GM12878 (cell line): Measurements from ENCODE around the gene COA1. TPM values are rescaled to one million over a fixed set of nuclear protein-coding genes. Genes with fewer than 3 reads are reported as not detected.

ENCODE experiments used
- ATAC-seq: fragments of 200-7000 bp; cut with Tn5 transposase; 3 replicates; pipeline ENCODE4 v1.9.1; 2020; ENCODE audit warnings: mild to moderate bottlenecking, moderate library complexity
- BruUV-seq: library from RNA; stranded (reverse); fragments of 400-500 nt; replicated peaks from 2 replicates; lab custom pipeline; 2021; lab: Mats Ljungman, UMichigan
- CTCF ChIA-PET: fragments of 300-600 bp; sonication (Branson Sonifier 250); formaldehyde crosslinking; extraction: SDS; loops from one replicate; lab custom pipeline; 2021; ENCODE audit warnings: inconsistent platforms; lab: Yijun Ruan, JAX
- POLR2A ChIA-PET: fragments of 350-600 bp; formaldehyde crosslinking; extraction: SDS; loops from one replicate; lab custom pipeline; 2021; ENCODE audit warnings: inconsistent platforms; lab: Charles Lee
- RAD21 ChIA-PET: fragments of 300-600 bp; sonication (Branson Sonifier 250); formaldehyde crosslinking; loops from one replicate; lab custom pipeline; 2023; ENCODE audit warnings: antibody characterized with exemption; ENCODE audit not compliant: unreplicated experiment; lab: Charles Lee
- SMC1A ChIA-PET: fragments of 300-600 bp; sonication (Branson Sonifier 250); formaldehyde crosslinking; loops from one replicate; lab custom pipeline; 2023; ENCODE audit not compliant: unreplicated experiment, uncharacterized antibody; lab: Charles Lee
- DNase-seq: peaks from one replicate; pipeline ENCODE4 v3.0.0-alpha.2; 2011; ENCODE audit warnings: low read depth, low spot score
- FAIRE-seq: peaks from 3 replicates; lab custom pipeline; 2011; peaks lifted over from hg19 to GRCh38; lab: Jason Lieb, UNC
- H2AFZ ChIP-seq: 2 replicates; pipeline ENCODE4 v1.6.0; 2011; ENCODE audit warnings: low read depth, low read length, control low read depth; ENCODE audit not compliant: control insufficient read depth
- H3K27ac ChIP-seq: 2 replicates; pipeline ENCODE4 v1.5.1; 2011; ENCODE audit warnings: control low read depth; ENCODE audit not compliant: control insufficient read depth, insufficient read depth
- H3K27me3 ChIP-seq, 2 experiments: replicated peaks in 1 of 2; 2 replicates each; pipeline versions ENCODE4 v1.6.0 to v1.6.1; 2011; ENCODE audit warnings: low read length in 1 of 2; ENCODE audit not compliant: control insufficient read depth in 2 of 2, insufficient read depth in 2 of 2
- H3K36me3 ChIP-seq, 2 experiments: 2 replicates each; pipeline ENCODE4 v1.5.1; 2011; ENCODE audit warnings: low read length in 1 of 2; ENCODE audit not compliant: control insufficient read depth in 2 of 2, insufficient read depth in 2 of 2
- H3K4me1 ChIP-seq: 2 replicates; pipeline ENCODE4 v1.6.1; 2011; ENCODE audit warnings: mild to moderate bottlenecking, low read length, moderate library complexity, mixed read lengths; ENCODE audit not compliant: control insufficient read depth, insufficient read depth
- H3K4me2 ChIP-seq: 2 replicates; pipeline ENCODE4 v1.6.0; 2011; ENCODE audit warnings: control low read depth; ENCODE audit not compliant: control insufficient read depth, insufficient read depth
- H3K4me3 ChIP-seq: fragments of 200-600 bp; sonication (generic); 2 replicates; pipeline ENCODE4 v1.5.1; 2016
- H3K79me2 ChIP-seq: 2 replicates; pipeline ENCODE4 v1.6.0; 2011; ENCODE audit warnings: low read length; ENCODE audit not compliant: control insufficient read depth, insufficient read depth
- H3K9ac ChIP-seq: 2 replicates; pipeline ENCODE4 v1.8.0; 2011; ENCODE audit warnings: low read length, control low read depth, mixed read lengths; ENCODE audit not compliant: control insufficient read depth, insufficient read depth
- H3K9me3 ChIP-seq: replicated peaks from 3 replicates; pipeline ENCODE4 v1.5.1; 2011; ENCODE audit warnings: mild to moderate bottlenecking, low read length; ENCODE audit not compliant: control insufficient read depth, insufficient read depth
- H4K20me1 ChIP-seq: 2 replicates; pipeline ENCODE4 v1.6.0; 2011; ENCODE audit not compliant: control insufficient read depth, insufficient read depth
- ASH2L ChIP-seq: fragments of 300-600, 200-600 bp; sonication (generic); IDR thresholded peaks from 2 replicates; pipeline ENCODE4 v1.6.1; 2017; ENCODE audit warnings: low read depth, mild to moderate bottlenecking, borderline replicate concordance
- BCL11A ChIP-seq: IDR thresholded peaks from 2 replicates; pipeline ENCODE4 v1.6.1; 2011; ENCODE audit warnings: low read depth, low read length
- BRCA1 ChIP-seq: IDR thresholded peaks from 2 replicates; pipeline ENCODE4 v1.6.1; 2011; ENCODE audit warnings: low read depth, low read length, improper control_type of control experiment
- EED ChIP-seq: sonication (generic); IDR thresholded peaks from 2 replicates; pipeline ENCODE4 v1.6.1; 2016; ENCODE audit warnings: antibody characterized with exemption, low read depth
- ESRRA ChIP-seq: IDR thresholded peaks from 2 replicates; pipeline ENCODE4 v1.6.1; 2012; ENCODE audit warnings: mild to moderate bottlenecking, low read length, improper control_type of control experiment
- HCFC1 ChIP-seq: fragments of 150-350 bp; IDR thresholded peaks from 2 replicates; pipeline ENCODE4 v1.6.1; 2014; ENCODE audit warnings: low read length
- IKZF2 ChIP-seq, 2 experiments: fragments of 450-650 bp; IDR thresholded peaks; 2 replicates each; pipeline ENCODE4 v1.6.1; 2017; ENCODE audit warnings: mild to moderate bottlenecking in 2 of 2, moderate library complexity in 2 of 2
- MAX ChIP-seq: IDR thresholded peaks from 2 replicates; pipeline ENCODE4 v1.6.1; 2012; ENCODE audit warnings: low read depth, low read length, improper control_type of control experiment
- MYC ChIP-seq: IDR thresholded peaks from 2 replicates; pipeline ENCODE4 v1.6.1; 2011; ENCODE audit warnings: mild to moderate bottlenecking, low read length, moderate library complexity, inconsistent platforms; ENCODE audit not compliant: insufficient read depth, insufficient replicate concordance, insufficient read length, severe bottlenecking
- NBN ChIP-seq: fragments of 450-650 bp; IDR thresholded peaks from 2 replicates; pipeline ENCODE4 v1.6.1; 2016
- NFYB ChIP-seq: IDR thresholded peaks from 2 replicates; pipeline ENCODE4 v1.6.1; 2011; ENCODE audit warnings: low read depth, mild to moderate bottlenecking, low read length, improper control_type of control experiment, moderate library complexity; ENCODE audit not compliant: insufficient read depth
- RFX5 ChIP-seq: IDR thresholded peaks from 2 replicates; pipeline ENCODE4 v1.6.1; 2011; ENCODE audit warnings: low read depth, low read length, improper control_type of control experiment
- RUNX3 ChIP-seq: IDR thresholded peaks from 2 replicates; pipeline ENCODE4 v1.6.1; 2012; ENCODE audit warnings: low read length, inconsistent platforms
- SMAD1 ChIP-seq: fragments of 450-650 bp; IDR thresholded peaks from 2 replicates; pipeline ENCODE4 v1.6.1; 2018; ENCODE audit warnings: mild to moderate bottlenecking, low read depth; ENCODE audit not compliant: partially characterized antibody
- YY1 ChIP-seq: IDR thresholded peaks from 2 replicates; pipeline ENCODE4 v1.6.1; 2011; ENCODE audit warnings: low read depth, mild to moderate bottlenecking, low read length
- ZBTB4 ChIP-seq: fragments of 450-650 bp; formaldehyde crosslinking; IDR thresholded peaks from 2 replicates; pipeline ENCODE4 v1.4.0; 2022; ENCODE audit warnings: mild to moderate bottlenecking, moderate library complexity
- ZSCAN29 ChIP-seq: fragments of 450-650 bp; IDR thresholded peaks from 2 replicates; pipeline ENCODE4 v1.6.1; 2017; ENCODE audit warnings: mild to moderate bottlenecking, moderate library complexity
- WGBS: methylation state at CpG from one replicate; pipeline ENCODE4 v1.1.6; 2016; ENCODE audit warnings: low lambda C conversion rate; ENCODE audit not compliant: insufficient replicate concordance, insufficient coverage; ENCODE audit errors: missing lambda C conversion rate; 5-methylcytosine and 5-hydroxymethylcytosine counted together
- in situ Hi-C: fragments of 300-500 bp; cut with MboI; formaldehyde crosslinking; loops from 9 replicates; pipeline ENCODE4 v1.14.3; 2018; ENCODE audit warnings: mixed read lengths
- intact Hi-C: fragments of 100-400 bp; cut with micrococcal nuclease; formaldehyde crosslinking; loops from one replicate; pipeline ENCODE4 v1.14.2; 2022; ENCODE audit not compliant: unreplicated experiment
- polyA plus RNA-seq, 11 experiments: library from polyadenylated mRNA; depleted of rRNA in 4 of 11; unstranded in 6 of 11; stranded (reverse) in 5 of 11; fragments of >200 nt; fragmentation: Nextera tagmentation in 4 of 11; fragmentation: Illumina TruSeq in 1 of 11; extraction: Ambion mirVana in 4 of 11; extraction: Trizol in 1 of 11; gene quantifications; 1 replicate in 1 of 11; 2 replicates in 10 of 11; pipeline versions ENCODE4 v1.2.1 to v1.2.3, GENCODE V29; 2011 to 2016; ENCODE audit warnings: inconsistent platforms in 2 of 11, missing spikeins in 2 of 11, low read depth in 1 of 11
- total RNA-seq, 4 experiments: library from RNA; depleted of rRNA in 3 of 4; stranded (reverse); fragments of >200 nt in 3 of 4; fragmentation: Illumina TruSeq in 1 of 4; extraction: Trizol in 1 of 4; gene quantifications; 2 replicates each; pipeline versions ENCODE4 v1.2.1 to v1.2.3, GENCODE V29; 2013 to 2021

COA1 gene
- total and polyA plus RNA-seq, 10 of the 15 experiments (the other 5 are each of a cell fraction or from before 2014, with no cell fraction given) = 83.1 to 258 (median 111) TPM

- H3K4me3 ChIP-seq = peak overlapping the region; percentile 77
- peak overlapping the region; percentile 76 for H3K27ac ChIP-seq
- ATAC-seq (no peak), DNase-seq (no peak), FAIRE-seq (no peak)
- H3K36me3 ChIP-seq = no peaks in the 10 kb centered on the region
- 98% methylated on average over 3 of the region's 3 CpGs for WGBS
- no peaks in the 10 kb centered on the region for H3K27me3 ChIP-seq
- H2AFZ ChIP-seq = no peak overlapping the region
- no peaks in the 10 kb centered on the region for H4K20me1 ChIP-seq
- POLR2A ChIA-PET = interaction anchor here (1.1 to 3.7 kb wide), 4 partner anchors 18 to 33 kb away, joined by 3 to 19 read pairs (median 4); partner anchors contain the start of gene COA1
- H3K4me1 ChIP-seq = peaks cover 30% of the 10 kb centered on the region
- BruUV-seq = no TSS peak
- intact Hi-C loops = loop anchor here (2.0 to 5.0 kb wide), 2 partner anchors 36 to 76 kb away; partner anchors contain the start of gene COA1
- CTCF ChIA-PET = interaction anchor here (0.8 to 6.8 kb wide), 8 partner anchors 21 to 76 kb away, joined by 3 to 36 read pairs (median 4); partner anchors contain the start of gene COA1
- in situ Hi-C loops = no loop called here
- H3K9ac ChIP-seq = peak overlapping the region; percentile 43
- H3K9me3 ChIP-seq = no peaks in the 10 kb centered on the region
- peak overlapping the region; percentile 81 for H3K4me2 ChIP-seq
- SMC1A ChIA-PET = interaction anchor here (0.9 to 9.8 kb wide), 7 partner anchors 20 to 181 kb away, joined by 3 to 84 read pairs (median 12); partner anchors contain the start of genes COA1 and STK17A
- RAD21 ChIA-PET = interaction anchor here (0.7 to 5.9 kb wide), 9 partner anchors 21 to 192 kb away, joined by 3 to 49 read pairs (median 6); partner anchors contain the start of genes COA1 and STK17A
- peaks cover 46% of the 10 kb centered on the region for H3K79me2 ChIP-seq
- no peak for TF ChIP-seq YY1
- no peak for TF ChIP-seq HCFC1
- TF ChIP-seq IKZF2 (IDR thresholded peaks at IDR 0.05) = no peak
- no peak for TF ChIP-seq BRCA1
- no peak for TF ChIP-seq ZBTB4
- TF ChIP-seq MAX = no peak
- TF ChIP-seq NBN = no peak
- no peak for TF ChIP-seq ASH2L
- no peak for TF ChIP-seq RUNX3
- no peak for TF ChIP-seq BCL11A
- no peak for TF ChIP-seq SMAD1
- no peak for TF ChIP-seq NFYB
- no peak for TF ChIP-seq EED
- TF ChIP-seq MYC = no peak
- no peak for TF ChIP-seq RFX5
- no peak for TF ChIP-seq ESRRA
- no peak for TF ChIP-seq ZSCAN29
Observed at GRCh38 chr7:43763183-43763582, 33.9 kb upstream of the COA1 start.
